ENCODE results near the gene UNK. TPM values are rescaled to one million over a fixed set of nuclear protein-coding genes. Genes with fewer than 3 reads are reported as not detected.
A peak's percentile ranks its signal among the peaks of the same experiment; 100 is the strongest.

UNK gene
- total and polyA plus RNA-seq, 2 donors (not counting 3 experiments of a cell fraction or from before 2014, with no cell fraction given), result 18.0 to 23.2 TPM

DNA sequence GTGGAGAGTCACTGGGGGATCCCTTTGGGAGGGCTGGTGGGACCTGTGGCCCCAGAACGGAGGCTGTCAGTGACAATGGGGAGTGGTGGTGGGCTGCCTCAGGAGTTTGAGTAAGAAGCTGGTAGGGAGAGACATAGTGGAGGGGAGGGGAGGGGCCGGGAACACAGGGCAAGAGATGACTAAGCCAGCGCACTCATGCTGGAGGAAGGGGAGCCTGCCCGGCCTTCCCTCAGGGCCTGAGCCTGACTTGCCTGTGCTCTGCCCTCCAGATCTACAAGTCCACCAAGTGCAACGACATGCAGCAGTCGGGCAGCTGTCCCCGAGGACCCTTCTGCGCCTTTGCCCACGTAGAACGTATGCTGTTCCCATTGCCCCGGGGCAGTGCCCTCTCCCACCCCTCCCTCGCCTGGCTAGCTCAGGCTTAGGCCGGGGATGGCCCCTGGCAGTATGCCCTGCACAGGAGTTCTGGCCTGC is 30.3 kb downstream of the UNK start:
- no peak overlapping the region for H3K9ac ChIP-seq (replicated peaks; ENCODE audit: extremely low read depth, insufficient read depth, low read length)
- dilution Hi-C loops (cut with MboI; ENCODE audit: extremely low pct_ligation_motif_present, low sequenced_read_pairs), result no loop called here
- POLR2A ChIA-PET, result interaction anchor here (2.2 kb wide), 1 partner anchor 35 kb away, joined by 13 read pairs; a partner anchor contains a TSS
- TF ChIP-seq FOS (IDR thresholded peaks at IDR 0.05; ENCODE audit: borderline replicate concordance, insufficient read depth, low read length) (peak; percentile 58), POLR2A (IDR thresholded peaks at IDR 0.05; ENCODE audit: low read depth, low read length) (no peak), MYC (IDR thresholded peaks at IDR 0.05; ENCODE audit: low read depth, low read length) (no peak), POLR2AphosphoS5 (IDR thresholded peaks at IDR 0.05; ENCODE audit: insufficient read depth, low read depth, low read length) (no peak), EZH2 (IDR thresholded peaks at IDR 0.05; ENCODE audit: borderline replicate concordance, low read depth, low read length, severe bottlenecking) (no peak)
- peaks cover 0 to 47% of the 10 kb centered on the region in 2 experiments for H3K36me3 ChIP-seq (ENCODE audit: control insufficient read depth in 2 of 2, extremely low read depth in 1 of 2, insufficient read depth in 2 of 2, low read length in 2 of 2)
- peak overlapping the region; percentile 22 for H3K27ac ChIP-seq (ENCODE audit: insufficient read depth, low read depth, low read length)
- no peak overlapping the region for H3K4me3 ChIP-seq (replicated peaks in 1 of 3; ENCODE audit: insufficient read depth in 1 of 3, low read depth in 1 of 3, low read length in 3 of 3)
- BruUV-seq (replicated peaks), result no TSS peak
- no peaks in the 10 kb centered on the region for H3K27me3 ChIP-seq (ENCODE audit: control insufficient read depth in 2 of 2, insufficient read depth in 2 of 2, low read length in 2 of 2)
- H2AFZ ChIP-seq (ENCODE audit: low read depth, low read length), result peak overlapping the region; percentile 5
- no peaks in the 10 kb centered on the region for H3K9me3 ChIP-seq (replicated peaks; ENCODE audit: control insufficient read depth, insufficient read depth, low read length)
- H3K79me2 ChIP-seq (ENCODE audit: control insufficient read depth, insufficient read depth, low read length), result no peaks in the 10 kb centered on the region
- H3K4me1 ChIP-seq (ENCODE audit: control insufficient read depth, extremely low read depth, insufficient read depth, low read length), result peaks cover 6% of the 10 kb centered on the region
- peak; percentile 59 for DNase-seq (ENCODE audit: low read depth, low spot score)
- intact Hi-C loops (cut with micrococcal nuclease), result no loop called here
- H3K4me2 ChIP-seq (ENCODE audit: insufficient read depth, low read length), result no peak overlapping the region
- H4K20me1 ChIP-seq (replicated peaks; ENCODE audit: control insufficient read depth, extremely low read depth, insufficient read depth, low read length), result no peaks in the 10 kb centered on the region
- FAIRE-seq, result peak; percentile 93
- CTCF ChIA-PET, result interaction anchor here (0.9 to 2.2 kb wide), 16 partner anchors 9 to 465 kb away, joined by 3 to 13 read pairs (median 3); partner anchors contain the start of genes ACOX1, GALK1, TEN1 and TRIM47
- no peaks in the 10 kb centered on the region for H3K9me1 ChIP-seq (replicated peaks; ENCODE audit: control insufficient read depth, extremely low read depth, insufficient read depth, low read length)

DNA sequence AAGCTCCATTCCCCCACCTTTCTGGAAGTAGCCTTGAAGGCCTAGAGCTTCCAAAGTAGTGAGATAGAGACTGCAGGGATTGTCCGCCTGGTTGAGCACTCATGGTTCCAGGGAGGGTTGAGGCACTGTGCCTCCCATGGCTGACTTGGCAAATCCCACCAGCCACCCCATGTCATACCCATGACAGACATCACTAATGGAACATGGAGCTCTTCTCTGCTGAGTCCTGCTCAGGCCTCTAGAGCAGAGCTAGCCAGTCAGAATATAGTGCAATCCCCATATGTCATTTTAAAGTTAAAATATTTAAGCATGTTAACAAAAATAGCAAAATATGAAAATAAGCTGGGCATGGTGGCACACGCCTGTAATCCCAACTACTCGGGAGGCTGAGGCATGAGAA is 30.8 kb downstream of the UNK start:
- dilution Hi-C loops (cut with MboI; ENCODE audit: extremely low pct_ligation_motif_present, low sequenced_read_pairs) (no loop called here), intact Hi-C loops (cut with micrococcal nuclease) (no loop called here)
- ChIA-PET POLR2A (interaction anchor here (2.2 kb wide), 1 partner anchor 35 kb away, joined by 13 read pairs; a partner anchor contains a TSS), CTCF (interaction anchor here (0.9 to 2.2 kb wide), 16 partner anchors 9 to 464 kb away, joined by 3 to 13 read pairs (median 3); partner anchors contain the start of genes ACOX1, GALK1, TEN1 and TRIM47)
- H3K79me2 ChIP-seq (ENCODE audit: control insufficient read depth, insufficient read depth, low read length), result no peaks in the 10 kb centered on the region
- DNase-seq (ENCODE audit: low read depth, low spot score) (no peak), FAIRE-seq (no peak)
- H3K9ac ChIP-seq (replicated peaks; ENCODE audit: extremely low read depth, insufficient read depth, low read length), result no peak overlapping the region
- no peak overlapping the region for H3K4me3 ChIP-seq (replicated peaks in 1 of 3; ENCODE audit: insufficient read depth in 1 of 3, low read depth in 1 of 3, low read length in 3 of 3)
- H3K4me2 ChIP-seq (ENCODE audit: insufficient read depth, low read length), result no peak overlapping the region
- peak overlapping the region; percentile 22 for H3K27ac ChIP-seq (ENCODE audit: insufficient read depth, low read depth, low read length)
- no peaks in the 10 kb centered on the region for H3K9me3 ChIP-seq (replicated peaks; ENCODE audit: control insufficient read depth, insufficient read depth, low read length)
- peaks cover 6% of the 10 kb centered on the region for H3K4me1 ChIP-seq (ENCODE audit: control insufficient read depth, extremely low read depth, insufficient read depth, low read length)
- H2AFZ ChIP-seq (ENCODE audit: low read depth, low read length), result no peak overlapping the region
- TF ChIP-seq POLR2A (IDR thresholded peaks at IDR 0.05; ENCODE audit: low read depth, low read length) (no peak), POLR2AphosphoS5 (IDR thresholded peaks at IDR 0.05; ENCODE audit: insufficient read depth, low read depth, low read length) (no peak), FOS (IDR thresholded peaks at IDR 0.05; ENCODE audit: borderline replicate concordance, insufficient read depth, low read length) (no peak), MYC (IDR thresholded peaks at IDR 0.05; ENCODE audit: low read depth, low read length) (no peak), EZH2 (IDR thresholded peaks at IDR 0.05; ENCODE audit: borderline replicate concordance, low read depth, low read length, severe bottlenecking) (no peak), GATA2 (IDR thresholded peaks at IDR 0.05; ENCODE audit: insufficient read depth, insufficient read length, low read depth, low read length) (no peak), JUN (IDR thresholded peaks at IDR 0.05; ENCODE audit: borderline replicate concordance, insufficient read depth, insufficient read length, low read depth) (no peak)
- TF ChIP-seq, protein P1, sequence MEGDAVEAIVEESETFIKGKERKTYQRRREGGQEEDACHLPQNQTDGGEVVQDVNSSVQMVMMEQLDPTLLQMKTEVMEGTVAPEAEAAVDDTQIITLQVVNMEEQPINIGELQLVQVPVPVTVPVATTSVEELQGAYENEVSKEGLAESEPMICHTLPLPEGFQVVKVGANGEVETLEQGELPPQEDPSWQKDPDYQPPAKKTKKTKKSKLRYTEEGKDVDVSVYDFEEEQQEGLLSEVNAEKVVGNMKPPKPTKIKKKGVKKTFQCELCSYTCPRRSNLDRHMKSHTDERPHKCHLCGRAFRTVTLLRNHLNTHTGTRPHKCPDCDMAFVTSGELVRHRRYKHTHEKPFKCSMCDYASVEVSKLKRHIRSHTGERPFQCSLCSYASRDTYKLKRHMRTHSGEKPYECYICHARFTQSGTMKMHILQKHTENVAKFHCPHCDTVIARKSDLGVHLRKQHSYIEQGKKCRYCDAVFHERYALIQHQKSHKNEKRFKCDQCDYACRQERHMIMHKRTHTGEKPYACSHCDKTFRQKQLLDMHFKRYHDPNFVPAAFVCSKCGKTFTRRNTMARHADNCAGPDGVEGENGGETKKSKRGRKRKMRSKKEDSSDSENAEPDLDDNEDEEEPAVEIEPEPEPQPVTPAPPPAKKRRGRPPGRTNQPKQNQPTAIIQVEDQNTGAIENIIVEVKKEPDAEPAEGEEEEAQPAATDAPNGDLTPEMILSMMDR (IDR thresholded peaks at IDR 0.05; ENCODE audit: extremely low read depth in 1 of 2, insufficient read depth in 1 of 2, low read depth in 1 of 2, low read length in 2 of 2), result no peak
- TF ChIP-seq, protein P2, sequence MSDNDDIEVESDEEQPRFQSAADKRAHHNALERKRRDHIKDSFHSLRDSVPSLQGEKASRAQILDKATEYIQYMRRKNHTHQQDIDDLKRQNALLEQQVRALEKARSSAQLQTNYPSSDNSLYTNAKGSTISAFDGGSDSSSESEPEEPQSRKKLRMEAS (IDR thresholded peaks at IDR 0.05; ENCODE audit: insufficient read depth, insufficient read length), result no peak
- peaks cover 0 to 50% of the 10 kb centered on the region in 2 experiments for H3K36me3 ChIP-seq (ENCODE audit: control insufficient read depth in 2 of 2, extremely low read depth in 1 of 2, insufficient read depth in 2 of 2, low read length in 2 of 2)
- no TSS peak for BruUV-seq (replicated peaks)
- no peaks in the 10 kb centered on the region for H3K9me1 ChIP-seq (replicated peaks; ENCODE audit: control insufficient read depth, extremely low read depth, insufficient read depth, low read length)
- H4K20me1 ChIP-seq (replicated peaks; ENCODE audit: control insufficient read depth, extremely low read depth, insufficient read depth, low read length), result no peaks in the 10 kb centered on the region
- H3K27me3 ChIP-seq (ENCODE audit: control insufficient read depth in 2 of 2, insufficient read depth in 2 of 2, low read length in 2 of 2), result no peaks in the 10 kb centered on the region
